Activated T-cell treated with anti-CD3 and anti-CD28 coated beads, Interleukin-2, amount 50 U/mL, for 72 hours (primary cell): Measurements from ENCODE around the gene ZSWIM3. TPM values are rescaled to one million over a fixed set of nuclear protein-coding genes. Genes with fewer than 3 reads are reported as not detected.

Experiments
- ATAC-seq, 2 donors: fragments of 150-1000 bp; cut with Tn5 transposase; replicated peaks in 1 of 2; 2 replicates each; pipeline ENCODE4 v1.10.0; 2021; ENCODE audit warnings: moderate library complexity in 2 of 2, mild to moderate bottlenecking in 1 of 2
- DNase-seq, 2 donors: peaks; one replicate each; pipeline ENCODE4 v3.0.0; 2021 to 2022; ENCODE audit warnings: mixed read lengths in 1 of 2
- H3K27ac Mint-ChIP-seq: one replicate; pipeline ENCODE4 v1.8.0; 2022; ENCODE audit warnings: mild to moderate bottlenecking, moderate library complexity, mixed read lengths
- H3K27me3 Mint-ChIP-seq: one replicate; pipeline ENCODE4 v1.8.0; 2022; ENCODE audit warnings: low read depth, mixed read lengths
- H3K36me3 Mint-ChIP-seq, 2 donors: one replicate each; pipeline ENCODE4 v1.8.0; 2022; ENCODE audit warnings: mixed read lengths in 2 of 2, mild to moderate bottlenecking in 1 of 2; ENCODE audit not compliant: insufficient read depth in 2 of 2
- H3K4me1 Mint-ChIP-seq: one replicate; pipeline ENCODE4 v1.8.0; 2022; ENCODE audit warnings: low read depth, mixed read lengths
- H3K4me3 Mint-ChIP-seq, 2 donors: one replicate each; pipeline ENCODE4 v1.8.0; 2022; ENCODE audit warnings: mild to moderate bottlenecking in 2 of 2, mixed read lengths in 2 of 2, moderate library complexity in 2 of 2
- H3K9me3 Mint-ChIP-seq, 2 donors: one replicate each; pipeline ENCODE4 v1.8.0; 2022; ENCODE audit warnings: mixed read lengths in 2 of 2
- total RNA-seq, 2 donors: library from RNA; stranded (reverse); gene quantifications; one replicate each; pipeline ENCODE4 v1.2.3, GENCODE V29; 2022

Gene ZSWIM3
- total RNA-seq, 2 donors from 2014 or later = 6.5 to 6.7 TPM

GRCh38 chr20:45907219-45907948 lies 50.0 kb downstream of the ZSWIM3 start:
- no peaks in the 10 kb centered on the region for H3K36me3 Mint-ChIP-seq
- ATAC-seq (no peak), DNase-seq (no peak)
- H3K4me1 Mint-ChIP-seq = peaks cover 23% of the 10 kb centered on the region
- no peak overlapping the region for H3K27ac Mint-ChIP-seq
- no peaks in the 10 kb centered on the region for H3K9me3 Mint-ChIP-seq
- H3K27me3 Mint-ChIP-seq = no peaks in the 10 kb centered on the region
- H3K4me3 Mint-ChIP-seq = no peak overlapping the region

- peaks cover 24% of the 10 kb centered on the region for H3K4me1 Mint-ChIP-seq
- ATAC-seq (no peak), DNase-seq (no peak)
- no peaks in the 10 kb centered on the region for H3K36me3 Mint-ChIP-seq
- no peaks in the 10 kb centered on the region for H3K9me3 Mint-ChIP-seq
- no peak overlapping the region for H3K4me3 Mint-ChIP-seq
- no peaks in the 10 kb centered on the region for H3K27me3 Mint-ChIP-seq
- no peak overlapping the region for H3K27ac Mint-ChIP-seq
These were observed 50.7 kb downstream of the ZSWIM3 start for GRCh38 chr20:45908084-45908483.

GRCh38 chr20:45909336-45909808 lies 52.0 kb downstream of the ZSWIM3 start:
- no peaks in the 10 kb centered on the region for H3K36me3 Mint-ChIP-seq
- peaks cover 5% of the 10 kb centered on the region for H3K27me3 Mint-ChIP-seq
- H3K4me1 Mint-ChIP-seq = peaks cover 24% of the 10 kb centered on the region
- no peak overlapping the region for H3K4me3 Mint-ChIP-seq
- DNase-seq (no peak), ATAC-seq (no peak)
- no peak overlapping the region for H3K27ac Mint-ChIP-seq
- no peaks in the 10 kb centered on the region for H3K9me3 Mint-ChIP-seq

- peak overlapping the region; percentile 63 to 83 for H3K4me3 Mint-ChIP-seq
- no peak for DNase-seq
- peak overlapping the region; percentile 12 for H3K27ac Mint-ChIP-seq
- H3K4me1 Mint-ChIP-seq = peaks cover 24% of the 10 kb centered on the region
- peaks cover 10% of the 10 kb centered on the region for H3K27me3 Mint-ChIP-seq
- ATAC-seq = no peak
- no peaks in the 10 kb centered on the region for H3K36me3 Mint-ChIP-seq
- no peaks in the 10 kb centered on the region for H3K9me3 Mint-ChIP-seq
These were observed 52.6 kb downstream of the ZSWIM3 start for GRCh38 chr20:45909817-45910669.

- DNase-seq (peak; percentile 98 to 99), ATAC-seq (peak; percentile 92 to 95)
- Mint-ChIP-seq H3K27me3 (peaks cover 12% of the 10 kb centered on the region), H3K4me1 (peaks cover 24% of the 10 kb centered on the region), H3K36me3 (no peaks in the 10 kb centered on the region), H3K27ac (peak overlapping the region; percentile 12), H3K4me3 (peak overlapping the region; percentile 63 to 83), H3K9me3 (no peaks in the 10 kb centered on the region)
These were observed 53.5 kb downstream of the ZSWIM3 start for GRCh38 chr20:45910670-45911485.

GRCh38 chr20:45911486-45912343 lies 54.3 kb downstream of the ZSWIM3 start, which contains the start of gene PLTP:
TSS of gene PLTP (minus strand) at chr20:45912155. CDS start at chr20:45911452, 703 bp downstream.
- Mint-ChIP-seq H3K4me3 (peak within 1 kb of the TSS; percentile 63 to 83), H3K4me1 (peaks cover 24% of the 10 kb centered on the region), H3K27me3 (peaks cover 16% of the 10 kb centered on the region), H3K9me3 (no peaks in the 10 kb centered on the region), H3K36me3 (no peaks in the 10 kb centered on the region), H3K27ac (no peak within 1 kb of the TSS)
- DNase-seq = peak; percentile 39 to 47
- ATAC-seq = no peak

- Mint-ChIP-seq H3K36me3 (no peaks in the 10 kb centered on the region), H3K27me3 (peaks cover 16% of the 10 kb centered on the region), H3K27ac (no peak overlapping the region), H3K4me1 (peaks cover 24% of the 10 kb centered on the region), H3K9me3 (no peaks in the 10 kb centered on the region), H3K4me3 (peak overlapping the region; percentile 63 to 83)
- ATAC-seq (no peak), DNase-seq (no peak)
These were observed 54.9 kb downstream of the ZSWIM3 start for GRCh38 chr20:45912344-45912682.

GRCh38 chr20:45913116-45913515 lies 55.7 kb downstream of the ZSWIM3 start:
- H3K9me3 Mint-ChIP-seq = no peaks in the 10 kb centered on the region
- ATAC-seq (no peak), DNase-seq (no peak)
- H3K36me3 Mint-ChIP-seq = no peaks in the 10 kb centered on the region
- peak overlapping the region; percentile 52 to 74 for H3K4me3 Mint-ChIP-seq
- H3K4me1 Mint-ChIP-seq = peaks cover 21% of the 10 kb centered on the region
- H3K27me3 Mint-ChIP-seq = peaks cover 16% of the 10 kb centered on the region
- H3K27ac Mint-ChIP-seq = no peak overlapping the region

GRCh38 chr20:45917790-45918141 lies 60.4 kb downstream of the ZSWIM3 start:
- H3K9me3 Mint-ChIP-seq = no peaks in the 10 kb centered on the region
- ATAC-seq (no peak), DNase-seq (no peak)
- H3K27me3 Mint-ChIP-seq = peaks cover 27% of the 10 kb centered on the region
- peaks cover 7% of the 10 kb centered on the region for H3K4me1 Mint-ChIP-seq
- no peaks in the 10 kb centered on the region for H3K36me3 Mint-ChIP-seq
- H3K27ac Mint-ChIP-seq = no peak overlapping the region
- no peak overlapping the region for H3K4me3 Mint-ChIP-seq

GRCh38 chr20:45918182-45918737 lies 60.8 kb downstream of the ZSWIM3 start:
- Mint-ChIP-seq H3K27ac (no peak overlapping the region), H3K27me3 (peaks cover 27% of the 10 kb centered on the region), H3K4me1 (peaks cover 7% of the 10 kb centered on the region), H3K4me3 (no peak overlapping the region), H3K9me3 (no peaks in the 10 kb centered on the region), H3K36me3 (no peaks in the 10 kb centered on the region)
- DNase-seq (no peak), ATAC-seq (no peak)

GRCh38 chr20:45918779-45919537 lies 61.5 kb downstream of the ZSWIM3 start:
- peaks cover 27% of the 10 kb centered on the region for H3K27me3 Mint-ChIP-seq
- no peak for DNase-seq
- no peaks in the 10 kb centered on the region for H3K9me3 Mint-ChIP-seq
- no peak overlapping the region for H3K27ac Mint-ChIP-seq
- H3K4me1 Mint-ChIP-seq = peaks cover 7% of the 10 kb centered on the region
- no peak for ATAC-seq
- no peak overlapping the region for H3K4me3 Mint-ChIP-seq
- no peaks in the 10 kb centered on the region for H3K36me3 Mint-ChIP-seq
